WTC11 (cell line): ENCODE results near the gene CFAP20DC. TPM values are rescaled to one million over a fixed set of nuclear protein-coding genes. Genes with fewer than 3 reads are reported as not detected.

Source experiments
- ATAC-seq: fragments of 200-7000 bp; cut with Tn5 transposase; 2 replicates; pipeline ENCODE4 v1.10.0; 2021; ENCODE audit warnings: mild to moderate bottlenecking, moderate library complexity
- CTCF ChIA-PET: fragments of 300-600 bp; sonication (Branson Sonifier 250); formaldehyde crosslinking; loops from one replicate; lab custom pipeline; 2021; ENCODE audit warnings: antibody characterized with exemption; lab: Charles Lee
- POLR2A ChIA-PET: fragments of 350-600 bp; sonication (Branson Sonifier 250); formaldehyde crosslinking; loops from one replicate; lab custom pipeline; 2021; ENCODE audit warnings: antibody characterized with exemption; lab: Charles Lee
- DNase-seq: peaks from one replicate; pipeline ENCODE4 v3.0.0; 2021; ENCODE audit warnings: low spot score
- H3K27ac Mint-ChIP-seq: 2 replicates; pipeline ENCODE4 v1.8.0; 2021; ENCODE audit warnings: mixed read lengths
- H3K27me3 Mint-ChIP-seq: 2 replicates; pipeline ENCODE4 v1.8.0; 2021; ENCODE audit warnings: low read depth, mild to moderate bottlenecking, moderate library complexity, mixed read lengths
- H3K36me3 Mint-ChIP-seq: 2 replicates; pipeline ENCODE4 v1.8.0; 2021; ENCODE audit warnings: mixed read lengths
- H3K4me1 Mint-ChIP-seq: 2 replicates; pipeline ENCODE4 v1.8.0; 2022; ENCODE audit warnings: mixed read lengths
- H3K4me3 Mint-ChIP-seq: 2 replicates; pipeline ENCODE4 v1.8.0; 2021; ENCODE audit warnings: mild to moderate bottlenecking, moderate library complexity, mixed read lengths
- H3K9me3 Mint-ChIP-seq: 2 replicates; pipeline ENCODE4 v1.8.0; 2021; ENCODE audit warnings: mixed read lengths
- ATF1 ChIP-seq: sonication (generic); formaldehyde crosslinking; IDR thresholded peaks from 2 replicates; pipeline ENCODE4 v1.8.1; 2023; ENCODE audit warnings: mild to moderate bottlenecking, moderate library complexity, missing genetic modification reagents
- ATF3 ChIP-seq: sonication (generic); formaldehyde crosslinking; conservative IDR thresholded peaks from 2 replicates; pipeline ENCODE4 v1.8.1; 2022; ENCODE audit warnings: mild to moderate bottlenecking, missing genetic modification reagents
- ATF6 ChIP-seq: sonication (generic); formaldehyde crosslinking; IDR thresholded peaks from 2 replicates; pipeline ENCODE4 v1.8.1; 2023; ENCODE audit warnings: mild to moderate bottlenecking, missing genetic modification reagents
- ESRRA ChIP-seq: sonication (generic); formaldehyde crosslinking; IDR thresholded peaks from 2 replicates; pipeline ENCODE4 v1.8.1; 2022; ENCODE audit warnings: mild to moderate bottlenecking, missing genetic modification reagents, borderline replicate concordance
- FOXJ3 ChIP-seq: sonication (generic); formaldehyde crosslinking; IDR thresholded peaks from 2 replicates; pipeline ENCODE4 v1.9.0; 2021; ENCODE audit warnings: missing genetic modification reagents, mild to moderate bottlenecking, borderline replicate concordance
- FOXK1 ChIP-seq: sonication (generic); formaldehyde crosslinking; IDR thresholded peaks from 2 replicates; pipeline ENCODE4 v1.8.0; 2022; ENCODE audit warnings: mild to moderate bottlenecking, moderate library complexity, missing genetic modification reagents
- OVOL2 ChIP-seq: fragments of 250-450 bp; sonication (Bioruptor Pico); IDR thresholded peaks from 2 replicates; pipeline ENCODE4 v1.9.0; 2021; ENCODE audit warnings: mild to moderate bottlenecking, borderline replicate concordance
- RORB ChIP-seq: fragments of 250-450 bp; sonication (Bioruptor Pico); IDR thresholded peaks from 2 replicates; pipeline ENCODE4 v1.9.0; 2021; ENCODE audit warnings: mild to moderate bottlenecking
- SMAD3 ChIP-seq: sonication (generic); formaldehyde crosslinking; IDR thresholded peaks from 2 replicates; pipeline ENCODE4 v1.8.0; 2022; ENCODE audit warnings: missing genetic modification reagents, mild to moderate bottlenecking, borderline replicate concordance
- STAT6 ChIP-seq: sonication (generic); formaldehyde crosslinking; conservative IDR thresholded peaks from 2 replicates; pipeline ENCODE4 v1.8.1; 2023; ENCODE audit warnings: mild to moderate bottlenecking, low read depth, missing genetic modification reagents, moderate library complexity
- TCF7 ChIP-seq: sonication (generic); formaldehyde crosslinking; IDR thresholded peaks from 2 replicates; pipeline ENCODE4 v1.8.0; 2022; ENCODE audit warnings: mild to moderate bottlenecking, low read depth, missing genetic modification reagents, moderate library complexity
- TP53 ChIP-seq: sonication (generic); formaldehyde crosslinking; IDR thresholded peaks from 2 replicates; pipeline ENCODE4 v1.8.1; 2023; ENCODE audit warnings: mild to moderate bottlenecking, missing genetic modification reagents
- ZNF121 ChIP-seq: sonication (generic); formaldehyde crosslinking; IDR thresholded peaks from 2 replicates; pipeline ENCODE4 v1.8.0; 2023; ENCODE audit warnings: missing genetic modification reagents
- ZNF138 ChIP-seq: sonication (generic); formaldehyde crosslinking; conservative IDR thresholded peaks from 2 replicates; pipeline ENCODE4 v1.8.1; 2022; ENCODE audit warnings: mild to moderate bottlenecking, moderate library complexity, missing genetic modification reagents
- ZNF232 ChIP-seq: sonication (generic); formaldehyde crosslinking; IDR thresholded peaks from 2 replicates; pipeline ENCODE4 v1.8.0; 2022; ENCODE audit warnings: mild to moderate bottlenecking, missing genetic modification reagents
- ZNF263 ChIP-seq: sonication (generic); formaldehyde crosslinking; IDR thresholded peaks from 2 replicates; pipeline ENCODE4 v1.8.1; 2022; ENCODE audit warnings: low read depth, mild to moderate bottlenecking, moderate library complexity, missing genetic modification reagents
- total RNA-seq: library from RNA; stranded (reverse); gene quantifications from 3 replicates; pipeline ENCODE4 v1.2.3, GENCODE V29; 2021
- TF ChIP-seq, protein P1 (sequence below): sonication (generic); formaldehyde crosslinking; IDR thresholded peaks from 2 replicates; pipeline ENCODE4 v1.8.1; 2022; ENCODE audit warnings: mild to moderate bottlenecking, missing genetic modification reagents, moderate library complexity, borderline replicate concordance
- TF ChIP-seq, protein P2 (sequence below): sonication (generic); formaldehyde crosslinking; IDR thresholded peaks from 2 replicates; pipeline ENCODE4 v1.8.0; 2023; ENCODE audit warnings: missing genetic modification reagents
- TF ChIP-seq, protein P3 (sequence below): sonication (generic); formaldehyde crosslinking; IDR thresholded peaks from 2 replicates; pipeline ENCODE4 v1.8.0; 2022; ENCODE audit warnings: mild to moderate bottlenecking, missing genetic modification reagents
- TF ChIP-seq, protein P4 (sequence below): fragments of 250-450 bp; sonication (Bioruptor Pico); IDR thresholded peaks from 2 replicates; pipeline ENCODE4 v1.9.0; 2021; ENCODE audit warnings: mild to moderate bottlenecking, borderline replicate concordance
- TF ChIP-seq, protein P5 (sequence below): fragments of 250-450 bp; sonication (Bioruptor Pico); IDR thresholded peaks from 2 replicates; pipeline ENCODE4 v1.8.0; 2021; ENCODE audit warnings: mild to moderate bottlenecking

Gene CFAP20DC
- total RNA-seq, 1 experiment from 2014 or later = 4.9 TPM

DNA sequence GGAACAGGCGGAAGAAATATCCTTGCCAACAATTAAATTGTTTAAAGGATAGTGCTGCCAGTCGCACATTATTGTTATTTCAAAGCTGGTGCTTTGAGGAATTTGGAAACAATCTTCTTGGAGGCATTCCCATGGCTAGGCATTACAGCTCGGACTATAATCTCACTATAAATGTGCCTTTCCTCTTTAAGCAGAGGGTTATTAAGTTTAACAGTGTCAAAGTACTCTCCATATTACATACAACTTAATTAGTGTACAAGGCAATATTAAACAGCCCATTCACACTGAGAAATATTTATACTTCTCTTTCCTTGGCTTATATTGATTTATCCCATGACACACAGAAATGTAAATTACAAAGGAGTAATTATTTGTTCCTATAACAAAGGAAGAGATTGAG lies 329.3 kb downstream of the CFAP20DC start:
- H3K4me3 Mint-ChIP-seq = no peak overlapping the region
- no peaks in the 10 kb centered on the region for H3K36me3 Mint-ChIP-seq
- ATAC-seq (no peak), DNase-seq (no peak)
- peaks cover 4% of the 10 kb centered on the region for H3K9me3 Mint-ChIP-seq
- POLR2A ChIA-PET = no interaction called here
- no peaks in the 10 kb centered on the region for H3K27me3 Mint-ChIP-seq
- peaks cover 4% of the 10 kb centered on the region; the same call in 1 of the 2 replicates for H3K4me1 Mint-ChIP-seq
- no peak overlapping the region for H3K27ac Mint-ChIP-seq
- CTCF ChIA-PET = no interaction called here
- TF ChIP-seq ATF6 (no peak), FOXJ3 (CRISPR knock-in tag) (no peak), ATF3 (CRISPR knock-in tag) (no peak), ZNF121 (no peak), ZNF232 (no peak), ESRRA (CRISPR knock-in tag) (no peak), FOXK1 (CRISPR knock-in tag) (no peak), SMAD3 (CRISPR knock-in tag) (no peak), TP53 (CRISPR knock-in tag) (no peak), ZNF263 (CRISPR knock-in tag) (no peak)
- TF ChIP-seq, protein P1, sequence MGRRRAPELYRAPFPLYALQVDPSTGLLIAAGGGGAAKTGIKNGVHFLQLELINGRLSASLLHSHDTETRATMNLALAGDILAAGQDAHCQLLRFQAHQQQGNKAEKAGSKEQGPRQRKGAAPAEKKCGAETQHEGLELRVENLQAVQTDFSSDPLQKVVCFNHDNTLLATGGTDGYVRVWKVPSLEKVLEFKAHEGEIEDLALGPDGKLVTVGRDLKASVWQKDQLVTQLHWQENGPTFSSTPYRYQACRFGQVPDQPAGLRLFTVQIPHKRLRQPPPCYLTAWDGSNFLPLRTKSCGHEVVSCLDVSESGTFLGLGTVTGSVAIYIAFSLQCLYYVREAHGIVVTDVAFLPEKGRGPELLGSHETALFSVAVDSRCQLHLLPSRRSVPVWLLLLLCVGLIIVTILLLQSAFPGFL (CRISPR knock-in tag) = no peak
- TF ChIP-seq, protein P2, sequence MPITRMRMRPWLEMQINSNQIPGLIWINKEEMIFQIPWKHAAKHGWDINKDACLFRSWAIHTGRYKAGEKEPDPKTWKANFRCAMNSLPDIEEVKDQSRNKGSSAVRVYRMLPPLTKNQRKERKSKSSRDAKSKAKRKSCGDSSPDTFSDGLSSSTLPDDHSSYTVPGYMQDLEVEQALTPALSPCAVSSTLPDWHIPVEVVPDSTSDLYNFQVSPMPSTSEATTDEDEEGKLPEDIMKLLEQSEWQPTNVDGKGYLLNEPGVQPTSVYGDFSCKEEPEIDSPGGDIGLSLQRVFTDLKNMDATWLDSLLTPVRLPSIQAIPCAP (CRISPR knock-in tag) = no peak
- TF ChIP-seq, protein P3, sequence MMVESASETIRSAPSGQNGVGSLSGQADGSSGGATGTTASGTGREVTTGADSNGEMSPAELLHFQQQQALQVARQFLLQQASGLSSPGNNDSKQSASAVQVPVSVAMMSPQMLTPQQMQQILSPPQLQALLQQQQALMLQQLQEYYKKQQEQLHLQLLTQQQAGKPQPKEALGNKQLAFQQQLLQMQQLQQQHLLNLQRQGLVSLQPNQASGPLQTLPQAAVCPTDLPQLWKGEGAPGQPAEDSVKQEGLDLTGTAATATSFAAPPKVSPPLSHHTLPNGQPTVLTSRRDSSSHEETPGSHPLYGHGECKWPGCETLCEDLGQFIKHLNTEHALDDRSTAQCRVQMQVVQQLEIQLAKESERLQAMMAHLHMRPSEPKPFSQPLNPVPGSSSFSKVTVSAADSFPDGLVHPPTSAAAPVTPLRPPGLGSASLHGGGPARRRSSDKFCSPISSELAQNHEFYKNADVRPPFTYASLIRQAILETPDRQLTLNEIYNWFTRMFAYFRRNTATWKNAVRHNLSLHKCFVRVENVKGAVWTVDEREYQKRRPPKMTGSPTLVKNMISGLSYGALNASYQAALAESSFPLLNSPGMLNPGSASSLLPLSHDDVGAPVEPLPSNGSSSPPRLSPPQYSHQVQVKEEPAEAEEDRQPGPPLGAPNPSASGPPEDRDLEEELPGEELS (CRISPR knock-in tag) = no peak
- TF ChIP-seq, protein P4, sequence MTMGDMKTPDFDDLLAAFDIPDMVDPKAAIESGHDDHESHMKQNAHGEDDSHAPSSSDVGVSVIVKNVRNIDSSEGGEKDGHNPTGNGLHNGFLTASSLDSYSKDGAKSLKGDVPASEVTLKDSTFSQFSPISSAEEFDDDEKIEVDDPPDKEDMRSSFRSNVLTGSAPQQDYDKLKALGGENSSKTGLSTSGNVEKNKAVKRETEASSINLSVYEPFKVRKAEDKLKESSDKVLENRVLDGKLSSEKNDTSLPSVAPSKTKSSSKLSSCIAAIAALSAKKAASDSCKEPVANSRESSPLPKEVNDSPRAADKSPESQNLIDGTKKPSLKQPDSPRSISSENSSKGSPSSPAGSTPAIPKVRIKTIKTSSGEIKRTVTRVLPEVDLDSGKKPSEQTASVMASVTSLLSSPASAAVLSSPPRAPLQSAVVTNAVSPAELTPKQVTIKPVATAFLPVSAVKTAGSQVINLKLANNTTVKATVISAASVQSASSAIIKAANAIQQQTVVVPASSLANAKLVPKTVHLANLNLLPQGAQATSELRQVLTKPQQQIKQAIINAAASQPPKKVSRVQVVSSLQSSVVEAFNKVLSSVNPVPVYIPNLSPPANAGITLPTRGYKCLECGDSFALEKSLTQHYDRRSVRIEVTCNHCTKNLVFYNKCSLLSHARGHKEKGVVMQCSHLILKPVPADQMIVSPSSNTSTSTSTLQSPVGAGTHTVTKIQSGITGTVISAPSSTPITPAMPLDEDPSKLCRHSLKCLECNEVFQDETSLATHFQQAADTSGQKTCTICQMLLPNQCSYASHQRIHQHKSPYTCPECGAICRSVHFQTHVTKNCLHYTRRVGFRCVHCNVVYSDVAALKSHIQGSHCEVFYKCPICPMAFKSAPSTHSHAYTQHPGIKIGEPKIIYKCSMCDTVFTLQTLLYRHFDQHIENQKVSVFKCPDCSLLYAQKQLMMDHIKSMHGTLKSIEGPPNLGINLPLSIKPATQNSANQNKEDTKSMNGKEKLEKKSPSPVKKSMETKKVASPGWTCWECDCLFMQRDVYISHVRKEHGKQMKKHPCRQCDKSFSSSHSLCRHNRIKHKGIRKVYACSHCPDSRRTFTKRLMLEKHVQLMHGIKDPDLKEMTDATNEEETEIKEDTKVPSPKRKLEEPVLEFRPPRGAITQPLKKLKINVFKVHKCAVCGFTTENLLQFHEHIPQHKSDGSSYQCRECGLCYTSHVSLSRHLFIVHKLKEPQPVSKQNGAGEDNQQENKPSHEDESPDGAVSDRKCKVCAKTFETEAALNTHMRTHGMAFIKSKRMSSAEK (CRISPR knock-in tag) = no peak

- Mint-ChIP-seq H3K27ac (no peak overlapping the region), H3K36me3 (no peaks in the 10 kb centered on the region), H3K4me1 (peaks cover 4% of the 10 kb centered on the region; the same call in 1 of the 2 replicates), H3K9me3 (peaks cover 8% of the 10 kb centered on the region), H3K4me3 (no peak overlapping the region), H3K27me3 (no peaks in the 10 kb centered on the region)
- ChIA-PET CTCF (no interaction called here), POLR2A (no interaction called here)
- no peak for DNase-seq
- ATAC-seq = no peak
- TF ChIP-seq OVOL2 (CRISPR knock-in tag) (no peak), ZNF138 (CRISPR knock-in tag) (no peak), FOXJ3 (CRISPR knock-in tag) (no peak), STAT6 (CRISPR knock-in tag) (no peak), ATF1 (CRISPR knock-in tag) (no peak), RORB (CRISPR knock-in tag) (no peak), ZNF232 (no peak), TCF7 (CRISPR knock-in tag) (no peak)
- TF ChIP-seq, protein P5, sequence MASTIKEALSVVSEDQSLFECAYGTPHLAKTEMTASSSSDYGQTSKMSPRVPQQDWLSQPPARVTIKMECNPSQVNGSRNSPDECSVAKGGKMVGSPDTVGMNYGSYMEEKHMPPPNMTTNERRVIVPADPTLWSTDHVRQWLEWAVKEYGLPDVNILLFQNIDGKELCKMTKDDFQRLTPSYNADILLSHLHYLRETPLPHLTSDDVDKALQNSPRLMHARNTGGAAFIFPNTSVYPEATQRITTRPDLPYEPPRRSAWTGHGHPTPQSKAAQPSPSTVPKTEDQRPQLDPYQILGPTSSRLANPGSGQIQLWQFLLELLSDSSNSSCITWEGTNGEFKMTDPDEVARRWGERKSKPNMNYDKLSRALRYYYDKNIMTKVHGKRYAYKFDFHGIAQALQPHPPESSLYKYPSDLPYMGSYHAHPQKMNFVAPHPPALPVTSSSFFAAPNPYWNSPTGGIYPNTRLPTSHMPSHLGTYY (CRISPR knock-in tag) = no peak
Measured at GRCh38 chr3:58719684-58720083, 330.1 kb downstream of the CFAP20DC start.
